H1 (cell line): ENCODE data around the gene CREB3L4. TPM values are rescaled to one million over a fixed set of nuclear protein-coding genes. Genes with fewer than 3 reads are reported as not detected.

Source experiments
- CTCF ChIA-PET: fragments of 300-600 bp; sonication (Branson Sonifier 250); formaldehyde crosslinking; loops from one replicate; lab custom pipeline; 2021; ENCODE audit not compliant: partially characterized antibody; lab: Charles Lee
- POLR2A ChIA-PET: fragments of 300-600 bp; sonication (Branson Sonifier 250); formaldehyde crosslinking; loops from one replicate; lab custom pipeline; 2021; ENCODE audit warnings: inconsistent platforms; ENCODE audit not compliant: partially characterized antibody; lab: Charles Lee
- DNase-seq, 2 experiments: peaks; one replicate each; pipeline versions ENCODE4 v3.0.0 to v3.0.0-alpha.2; 2010 to 2022; ENCODE audit warnings: low spot score in 2 of 2, low read depth in 1 of 2, mixed read lengths in 1 of 2
- FAIRE-seq: peaks from 2 replicates; lab custom pipeline; 2011; peaks lifted over from hg19 to GRCh38; lab: Jason Lieb, UNC
- H2AFZ ChIP-seq: 2 replicates; pipeline ENCODE4 v1.8.1; 2012; ENCODE audit warnings: low read length, inconsistent platforms
- H2AK5ac ChIP-seq: 2 replicates; pipeline ENCODE4 v1.6.1; 2013; ENCODE audit warnings: low read depth, low read length
- H2BK120ac ChIP-seq: replicated peaks from 2 replicates; pipeline ENCODE3; 2013; ENCODE audit warnings: low read depth, low read length, inconsistent platforms
- H2BK12ac ChIP-seq: 2 replicates; pipeline ENCODE4 v1.6.1; 2013; ENCODE audit warnings: low read depth, low read length
- H2BK15ac ChIP-seq: 2 replicates; pipeline ENCODE4 v1.6.1; 2013; ENCODE audit warnings: low read length
- H2BK20ac ChIP-seq: 2 replicates; pipeline ENCODE4 v1.6.1; 2013; ENCODE audit warnings: low read length
- H2BK5ac ChIP-seq: 2 replicates; pipeline ENCODE4 v1.6.1; 2013; ENCODE audit warnings: low read depth, low read length
- H3K14ac ChIP-seq: 2 replicates; pipeline ENCODE4 v1.6.1; 2013; ENCODE audit warnings: inconsistent platforms; ENCODE audit not compliant: insufficient read length
- H3K18ac ChIP-seq: 2 replicates; pipeline ENCODE4 v1.6.1; 2013; ENCODE audit warnings: low read length; ENCODE audit errors: extremely low read depth
- H3K23ac ChIP-seq: 2 replicates; pipeline ENCODE4 v1.6.1; 2013; ENCODE audit warnings: inconsistent platforms; ENCODE audit not compliant: insufficient read length
- H3K23me2 ChIP-seq: 2 replicates; pipeline ENCODE4 v1.6.1; 2013; ENCODE audit warnings: low read depth, low read length
- H3K27ac ChIP-seq: 2 replicates; pipeline ENCODE4 v1.6.1; 2011; ENCODE audit warnings: low read depth, low read length, inconsistent platforms
- H3K27me3 ChIP-seq, 4 experiments: replicated peaks in 1 of 4; 1 replicate in 1 of 4; 2 replicates in 3 of 4; pipeline versions ENCODE4 v1.6.1 to v1.8.1; 2011 to 2013; ENCODE audit warnings: low read length in 3 of 4, mild to moderate bottlenecking in 3 of 4, inconsistent platforms in 2 of 4, mixed read lengths in 2 of 4, moderate library complexity in 1 of 4; ENCODE audit not compliant: control insufficient read depth in 3 of 4, insufficient read depth in 3 of 4; ENCODE audit errors: extremely low read depth in 1 of 4
- H3K36me3 ChIP-seq, 4 experiments: 2 replicates each; pipeline versions ENCODE4 v1.6.1 to v1.8.1; 2011 to 2013; ENCODE audit warnings: mild to moderate bottlenecking in 4 of 4, low read length in 3 of 4, moderate library complexity in 2 of 4, control low read depth in 1 of 4, inconsistent platforms in 1 of 4; ENCODE audit not compliant: insufficient read depth in 4 of 4, control insufficient read depth in 2 of 4
- H3K4ac ChIP-seq: replicated peaks from 2 replicates; pipeline ENCODE3; 2013; ENCODE audit warnings: low read length, low read depth, mixed read lengths, inconsistent platforms; ENCODE audit not compliant: insufficient read length
- H3K4me1 ChIP-seq, 4 experiments: replicated peaks in 1 of 4; 1 replicate in 1 of 4; 2 replicates in 3 of 4; pipeline versions ENCODE4 v1.6.1 to v1.8.1; 2011 to 2013; ENCODE audit warnings: low read length in 3 of 4, inconsistent platforms in 2 of 4, mixed read lengths in 1 of 4; ENCODE audit not compliant: insufficient read depth in 4 of 4, control insufficient read depth in 3 of 4
- H3K4me2 ChIP-seq, 2 experiments: 2 replicates each; pipeline versions ENCODE4 v1.6.1 to v1.8.1; 2011 to 2013; ENCODE audit warnings: low read depth in 2 of 2, low read length in 2 of 2, control low read depth in 1 of 2, inconsistent platforms in 1 of 2, mild to moderate bottlenecking in 1 of 2; ENCODE audit not compliant: insufficient read depth in 1 of 2
- H3K4me3 ChIP-seq, 4 experiments: fragments of 200-600, 300-600 bp in 1 of 4; sonication (generic), shearing (Covaris generic), sonication (Bioruptor Twin) in 1 of 4; 2 replicates each; pipeline versions ENCODE4 v1.5.1 to v1.8.1; 2011 to 2016; ENCODE audit warnings: low read length in 4 of 4, low read depth in 3 of 4, control low read depth in 2 of 4, inconsistent platforms in 2 of 4, mild to moderate bottlenecking in 2 of 4, mixed read lengths in 1 of 4, moderate library complexity in 1 of 4; ENCODE audit not compliant: insufficient read depth in 2 of 4; ENCODE audit errors: extremely low read depth in 1 of 4
- H3K56ac ChIP-seq: replicated peaks from 2 replicates; pipeline ENCODE3; 2013; ENCODE audit warnings: low read depth, mild to moderate bottlenecking, mixed read lengths, low read length, inconsistent platforms; ENCODE audit not compliant: insufficient read length
- H3K79me1 ChIP-seq: 2 replicates; pipeline ENCODE4 v1.6.1; 2013; ENCODE audit warnings: low read depth, low read length, control low read depth
- H3K79me2 ChIP-seq, 2 experiments: 2 replicates each; pipeline versions ENCODE4 v1.6.1 to v1.8.1; 2012 to 2013; ENCODE audit warnings: low read length in 2 of 2, mild to moderate bottlenecking in 2 of 2, inconsistent platforms in 1 of 2; ENCODE audit not compliant: insufficient read depth in 2 of 2, control insufficient read depth in 1 of 2
- H3K9ac ChIP-seq, 4 experiments: replicated peaks in 1 of 4; 1 replicate in 1 of 4; 2 replicates in 3 of 4; pipeline versions ENCODE4 v1.6.1 to v1.8.1; 2011 to 2013; ENCODE audit warnings: low read depth in 3 of 4, low read length in 3 of 4, control low read depth in 2 of 4, mild to moderate bottlenecking in 2 of 4, moderate library complexity in 2 of 4, inconsistent platforms in 1 of 4; ENCODE audit errors: extremely low read depth in 1 of 4
- H3K9me3 ChIP-seq, 2 experiments: 2 replicates each; pipeline versions ENCODE4 v1.6.1 to v1.8.1; 2012 to 2013; ENCODE audit warnings: mild to moderate bottlenecking in 2 of 2, moderate library complexity in 2 of 2, control low read depth in 1 of 2, inconsistent platforms in 1 of 2, low read depth in 1 of 2, low read length in 1 of 2, mixed read lengths in 1 of 2; ENCODE audit not compliant: insufficient read depth in 2 of 2
- H4K20me1 ChIP-seq, 2 experiments: replicated peaks in 1 of 2; 2 replicates each; pipeline versions ENCODE3 to v1.8.1; 2011 to 2013; ENCODE audit warnings: inconsistent platforms in 2 of 2, low read length in 2 of 2, mild to moderate bottlenecking in 1 of 2; ENCODE audit not compliant: insufficient read depth in 2 of 2, control insufficient read depth in 1 of 2
- H4K5ac ChIP-seq: 2 replicates; pipeline ENCODE4 v1.6.1; 2013; ENCODE audit warnings: low read length, low read depth, mixed read lengths, inconsistent platforms; ENCODE audit not compliant: insufficient read length
- H4K8ac ChIP-seq: 2 replicates; pipeline ENCODE4 v1.8.0; 2013; ENCODE audit warnings: mild to moderate bottlenecking, moderate library complexity, low read length, inconsistent platforms; ENCODE audit not compliant: insufficient read depth; ENCODE audit errors: extremely low read depth
- H4K91ac ChIP-seq: replicated peaks from 2 replicates; pipeline ENCODE3; 2013; ENCODE audit warnings: low read length, mixed read lengths, inconsistent platforms; ENCODE audit not compliant: insufficient read length
- CBX5 ChIP-seq: fragments of 300-800, 300-1000 bp; sonication (generic); IDR thresholded peaks from 2 replicates; pipeline ENCODE4 v1.7.1; 2016; ENCODE audit warnings: antibody characterized with exemption, low read length, low read depth
- EZH2 ChIP-seq: fragments of 200-600 bp; sonication (generic); IDR thresholded peaks from 2 replicates; pipeline ENCODE4 v1.7.1; 2012; ENCODE audit warnings: low read depth, mild to moderate bottlenecking, moderate library complexity, low read length, inconsistent platforms; ENCODE audit not compliant: severe bottlenecking
- GABPA ChIP-seq: IDR thresholded peaks from 2 replicates; pipeline ENCODE4 v1.6.1; 2011; ENCODE audit warnings: mild to moderate bottlenecking, low read length, moderate library complexity, borderline replicate concordance; ENCODE audit not compliant: insufficient read depth
- KDM1A ChIP-seq: fragments of 200-600, 300-600 bp; sonication (generic); IDR thresholded peaks from 2 replicates; pipeline ENCODE4 v1.7.1; 2016; ENCODE audit warnings: mild to moderate bottlenecking, low read length, borderline replicate concordance
- NRF1 ChIP-seq: IDR thresholded peaks from 2 replicates; pipeline ENCODE4 v1.6.1; 2011; ENCODE audit warnings: mild to moderate bottlenecking, low read depth, low read length, improper control_type of control experiment
- PHF8 ChIP-seq: fragments of 200-600 bp; sonication (generic); conservative IDR thresholded peaks from 2 replicates; pipeline ENCODE4 v1.7.1; 2012; ENCODE audit warnings: low read depth, mild to moderate bottlenecking, inconsistent platforms, low read length, moderate library complexity
- POLR2A ChIP-seq, 2 experiments: IDR thresholded peaks; 1 replicate in 1 of 2; 2 replicates in 1 of 2; pipeline ENCODE4 v1.6.1; 2011; ENCODE audit warnings: low read depth in 2 of 2, low read length in 2 of 2, mild to moderate bottlenecking in 2 of 2; ENCODE audit errors: control extremely low read depth in 1 of 2
- POU5F1 ChIP-seq: IDR thresholded peaks from 2 replicates; pipeline ENCODE4 v1.6.1; 2011; ENCODE audit warnings: low read depth, mild to moderate bottlenecking, low read length, moderate library complexity
- RNF2 ChIP-seq: fragments of 200-900, 300-1000 bp; sonication (generic); IDR thresholded peaks from 2 replicates; pipeline ENCODE4 v1.7.1; 2016; ENCODE audit warnings: borderline replicate concordance, low read depth, mild to moderate bottlenecking, antibody characterized with exemption, low read length; ENCODE audit not compliant: poor library complexity, severe bottlenecking; ENCODE audit errors: missing control alignments
- SIRT6 ChIP-seq: IDR thresholded peaks from one replicate; pipeline ENCODE4 v1.7.1; 2012; ENCODE audit warnings: low read length, inconsistent platforms
- SP2 ChIP-seq: IDR thresholded peaks from 2 replicates; pipeline ENCODE4 v1.6.1; 2012; ENCODE audit warnings: mild to moderate bottlenecking, low read length, inconsistent platforms
- TBP ChIP-seq: IDR thresholded peaks from 2 replicates; pipeline ENCODE4 v1.6.1; 2011; ENCODE audit warnings: low read depth, low read length, improper control_type of control experiment
- TCF12 ChIP-seq: IDR thresholded peaks from 2 replicates; pipeline ENCODE4 v1.6.1; 2011; ENCODE audit warnings: low read depth, mild to moderate bottlenecking, low read length
- ZNF274 ChIP-seq: IDR thresholded peaks from 2 replicates; pipeline ENCODE4 v1.7.0; 2012; ENCODE audit warnings: low read length, borderline replicate concordance; ENCODE audit errors: extremely low read depth
- WGBS, 2 experiments: shearing (Covaris generic) in 1 of 2; methylation state at CpG; one replicate each; pipeline versions ENCODE4 v1.1.6 to v1.1.7; 2013 to 2015; ENCODE audit warnings: low lambda C conversion rate in 2 of 2, mixed read lengths in 2 of 2, inconsistent platforms in 1 of 2, low coverage in 1 of 2, missing lambda C conversion rate in 1 of 2; ENCODE audit not compliant: insufficient replicate concordance in 2 of 2, insufficient coverage in 1 of 2, insufficient read length in 1 of 2; ENCODE audit errors: extremely low coverage in 1 of 2, missing lambda C conversion rate in 1 of 2; 5-methylcytosine and 5-hydroxymethylcytosine counted together
- polyA plus RNA-seq, 7 experiments: library from polyadenylated mRNA; depleted of rRNA in 3 of 7; stranded (reverse) in 5 of 7; unstranded in 2 of 7; fragments of >200 nt in 5 of 7; fragments of 200-250 nt in 2 of 7; gene quantifications; 1 replicate in 5 of 7; 2 replicates in 1 of 7; 4 replicates in 1 of 7; pipeline versions ENCODE4 v1.2.1 to v1.2.3, GENCODE V29; 2011 to 2013; ENCODE audit warnings: missing spikeins in 2 of 7, mixed read lengths in 2 of 7
- total RNA-seq: library from RNA; stranded (reverse); fragmentation: NEBNext Ultra II Directional; extraction: Animal tissue kit (Norgen Biotek cat#: 25700); gene quantifications from 2 replicates; pipeline ENCODE4 v1.2.1, GENCODE V29; 2021
- TF ChIP-seq, protein P1 (sequence below): IDR thresholded peaks from 2 replicates; pipeline ENCODE4 v1.6.1; 2012; ENCODE audit warnings: inconsistent platforms

CREB3L4 gene
- total and polyA plus RNA-seq, 2 of the 8 experiments (the other 6 are each of a cell fraction or from before 2014, with no cell fraction given), result 34.4 to 54.0 TPM

DNA sequence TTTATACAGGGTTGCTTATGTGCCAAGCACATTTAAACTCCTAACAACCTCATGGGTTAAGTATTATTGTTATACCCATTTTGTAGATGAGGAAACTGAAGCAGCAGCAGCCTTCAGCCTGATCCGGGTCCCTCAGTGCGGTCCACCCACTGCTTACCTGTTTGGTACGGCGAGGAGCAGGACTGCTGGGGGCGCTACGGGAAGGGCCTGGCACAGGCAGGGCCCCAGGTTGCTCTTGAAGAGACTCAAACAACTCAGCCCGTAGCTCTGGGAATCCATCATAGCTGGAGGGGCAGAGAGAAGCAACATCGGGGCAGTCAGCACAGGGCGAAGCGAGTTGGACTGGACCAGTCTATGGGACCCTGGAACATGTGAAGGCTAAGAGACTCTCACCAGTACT, 30.4 kb upstream of the CREB3L4 start:
- peaks cover 15 to 69% (median 50%) of the 10 kb centered on the region in 4 experiments for H3K36me3 ChIP-seq
- no peak overlapping the region for H3K27ac ChIP-seq
- no peak overlapping the region for H3K9ac ChIP-seq
- no peaks in the 10 kb centered on the region for H3K23me2 ChIP-seq
- ChIA-PET POLR2A (interaction anchor here (0.6 to 6.6 kb wide), 4 partner anchors 8 to 14 kb away, joined by 3 to 60 read pairs (median 6); partner anchors contain the start of genes DENND4B and GATAD2B), CTCF (interaction anchor here (0.6 to 1.0 kb wide), 2 partner anchors 9 to 426 kb away, joined by 3 to 7 read pairs; partner anchors contain the start of gene DENND4B)
- no peak overlapping the region for H2AFZ ChIP-seq
- FAIRE-seq, result no peak
- H2BK12ac ChIP-seq, result no peak overlapping the region
- DNase-seq, result no peak
- H4K20me1 ChIP-seq, result peaks cover 0 to 10% of the 10 kb centered on the region in 2 experiments
- H3K14ac ChIP-seq, result no peak overlapping the region
- no peak overlapping the region for H3K4me2 ChIP-seq
- no peaks in the 10 kb centered on the region for H3K27me3 ChIP-seq
- H3K9me3 ChIP-seq, result no peaks in the 10 kb centered on the region
- no peak overlapping the region for H3K18ac ChIP-seq
- no peak overlapping the region for H3K56ac ChIP-seq
- H4K5ac ChIP-seq, result no peak overlapping the region
- no peak overlapping the region for H4K91ac ChIP-seq
- H3K79me2 ChIP-seq, result no peaks in the 10 kb centered on the region
- no peak overlapping the region for H2BK20ac ChIP-seq
- no peak overlapping the region for H3K23ac ChIP-seq
- no peak overlapping the region for H3K4ac ChIP-seq
- no peak overlapping the region for H4K8ac ChIP-seq
- WGBS, 2 experiments, result 88% methylated on average over 10 of the region's 10 CpGs; no CpG with 5 or more reads in 1 of the 2 experiments
- no peaks in the 10 kb centered on the region; the same call in 1 of the 2 replicates for H3K79me1 ChIP-seq
- no peak overlapping the region for H3K4me3 ChIP-seq
- no peak overlapping the region for H2BK120ac ChIP-seq
- no peak overlapping the region for H2BK5ac ChIP-seq
- no peaks in the 10 kb centered on the region for H3K4me1 ChIP-seq
- H2BK15ac ChIP-seq, result no peak overlapping the region
- H2AK5ac ChIP-seq, result no peak overlapping the region
- TF ChIP-seq CBX5, result no peak
- TF ChIP-seq SP2, result no peak
- TF ChIP-seq NRF1, result no peak
- no peak for TF ChIP-seq GABPA
- no peak for TF ChIP-seq POU5F1
- TF ChIP-seq SIRT6, result no peak
- no peak for TF ChIP-seq TBP
- TF ChIP-seq, protein P1, sequence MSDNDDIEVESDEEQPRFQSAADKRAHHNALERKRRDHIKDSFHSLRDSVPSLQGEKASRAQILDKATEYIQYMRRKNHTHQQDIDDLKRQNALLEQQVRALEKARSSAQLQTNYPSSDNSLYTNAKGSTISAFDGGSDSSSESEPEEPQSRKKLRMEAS, result no peak
- TF ChIP-seq TCF12, result no peak
- no peak for TF ChIP-seq EZH2
- TF ChIP-seq RNF2, result no peak
- no peak for TF ChIP-seq PHF8
- no peak for TF ChIP-seq POLR2A (IDR thresholded peaks at IDR 0.05; ENCODE audit: control extremely low read depth in 1 of 2, low read depth in 2 of 2, low read length in 2 of 2)
- TF ChIP-seq KDM1A, result no peak
- TF ChIP-seq ZNF274, result no peak
